ENCODE data around the gene ALPK3.

Gene ALPK3

GRCh38 chr15:84780492-84780891, 36.7 kb upstream of the ALPK3 start:
- TF ChIP-seq REST (IDR thresholded peaks at IDR 0.05; ENCODE audit: low read depth) (no peak), TCF12 (IDR thresholded peaks at IDR 0.05; ENCODE audit: low read depth) (no peak)

GRCh38 chr15:84781495-84781894, 35.7 kb upstream of the ALPK3 start:
- no peak for TF ChIP-seq RAD21 (IDR thresholded peaks at IDR 0.05; ENCODE audit: low read depth)
- TF ChIP-seq CREB1 (IDR thresholded peaks at IDR 0.05; ENCODE audit: low read depth) = no peak
- no peak for TF ChIP-seq EGR1 (IDR thresholded peaks at IDR 0.05)
- TF ChIP-seq REST (IDR thresholded peaks at IDR 0.05; ENCODE audit: low read depth) = no peak
- no peak for TF ChIP-seq EP300 (IDR thresholded peaks at IDR 0.05; ENCODE audit: borderline replicate concordance)
- no peak for TF ChIP-seq NFIC (IDR thresholded peaks at IDR 0.05)
- no peak for TF ChIP-seq TEAD4 (IDR thresholded peaks at IDR 0.05)

GRCh38 chr15:84782346-84782745, 34.8 kb upstream of the ALPK3 start:
- TF ChIP-seq EGR1 (IDR thresholded peaks at IDR 0.05) = no peak
- TF ChIP-seq REST (IDR thresholded peaks at IDR 0.05; ENCODE audit: low read depth) = no peak
- TF ChIP-seq TCF12 (IDR thresholded peaks at IDR 0.05; ENCODE audit: low read depth) = no peak
- TF ChIP-seq TEAD4 (IDR thresholded peaks at IDR 0.05) = no peak
- no peak for TF ChIP-seq CREB1 (IDR thresholded peaks at IDR 0.05; ENCODE audit: low read depth)
- TF ChIP-seq ZBTB7A (IDR thresholded peaks at IDR 0.05; ENCODE audit: low read depth) = no peak
- no peak for TF ChIP-seq MAX (IDR thresholded peaks at IDR 0.05)
- no peak for TF ChIP-seq USF1 (IDR thresholded peaks at IDR 0.05)
- no peak for TF ChIP-seq RAD21 (IDR thresholded peaks at IDR 0.05; ENCODE audit: low read depth)
- no peak for TF ChIP-seq TAF1 (IDR thresholded peaks at IDR 0.05; ENCODE audit: low read depth)
- no peak for TF ChIP-seq NFIC (IDR thresholded peaks at IDR 0.05)
- TF ChIP-seq EP300 (IDR thresholded peaks at IDR 0.05; ENCODE audit: borderline replicate concordance) = no peak
- TF ChIP-seq FOXM1 (IDR thresholded peaks at IDR 0.05; ENCODE audit: borderline replicate concordance, low read depth) = no peak
- no peak for TF ChIP-seq YY1 (IDR thresholded peaks at IDR 0.05; ENCODE audit: low read depth)
- TF ChIP-seq CEBPB (IDR thresholded peaks at IDR 0.05) = no peak

GRCh38 chr15:84783493-84784251, 33.5 kb upstream of the ALPK3 start:
- no peak for TF ChIP-seq EGR1 (IDR thresholded peaks at IDR 0.05)
- TF ChIP-seq NFIC (IDR thresholded peaks at IDR 0.05) = no peak
- TF ChIP-seq USF1 (IDR thresholded peaks at IDR 0.05) = no peak
- no peak for TF ChIP-seq TAF1 (IDR thresholded peaks at IDR 0.05; ENCODE audit: low read depth)

GRCh38 chr15:84784262-84784661, 32.9 kb upstream of the ALPK3 start:
- TF ChIP-seq MAX (IDR thresholded peaks at IDR 0.05) = no peak
- TF ChIP-seq TAF1 (IDR thresholded peaks at IDR 0.05; ENCODE audit: low read depth) = no peak
- no peak for TF ChIP-seq RAD21 (IDR thresholded peaks at IDR 0.05; ENCODE audit: low read depth)
- TF ChIP-seq CEBPB (IDR thresholded peaks at IDR 0.05) = no peak
- no peak for TF ChIP-seq CREB1 (IDR thresholded peaks at IDR 0.05; ENCODE audit: low read depth)
- no peak for TF ChIP-seq EGR1 (IDR thresholded peaks at IDR 0.05)
- TF ChIP-seq TCF12 (IDR thresholded peaks at IDR 0.05; ENCODE audit: low read depth) = no peak
- TF ChIP-seq ZBTB7A (IDR thresholded peaks at IDR 0.05; ENCODE audit: low read depth) = no peak
- TF ChIP-seq NFIC (IDR thresholded peaks at IDR 0.05) = no peak

Data from Ishikawa (cell line).